Stimulated activated CD8-positive, alpha-beta memory T cell treated with anti-CD3 and anti-CD28 coated beads, Interleukin-7, amount 100 ng/mL, for 48 hours (primary cell): Measurements from ENCODE around the gene KLF13.

ENCODE experiments used
- DNase-seq, 2 donors: peaks; one replicate each; pipeline ENCODE4 v3.0.0-alpha.2; 2020; ENCODE audit warnings: low read depth in 1 of 2; ENCODE audit errors: extremely low read depth in 1 of 2

The KLF13 gene

GRCh38 chr15:31298707-31299172 lies 27.9 kb upstream of the KLF13 start:
- DNase-seq: no peak

GRCh38 chr15:31300208-31300661 lies 26.4 kb upstream of the KLF13 start:
- DNase-seq: no peak

- DNase-seq: no peak
Measured at GRCh38 chr15:31300981-31301672, 25.5 kb upstream of the KLF13 start.

GRCh38 chr15:31301673-31301990 lies 25.0 kb upstream of the KLF13 start:
- no peak for DNase-seq

- no peak for DNase-seq
Measured at GRCh38 chr15:31302029-31302657, 24.5 kb upstream of the KLF13 start.

- no peak for DNase-seq
Measured at GRCh38 chr15:31302778-31303725, 23.6 kb upstream of the KLF13 start.

GRCh38 chr15:31303726-31304648 lies 22.6 kb upstream of the KLF13 start:
- DNase-seq: no peak

GRCh38 chr15:31304751-31305365 lies 21.8 kb upstream of the KLF13 start:
- no peak for DNase-seq

GRCh38 chr15:31305375-31305774 lies 21.3 kb upstream of the KLF13 start:
- DNase-seq: no peak

GRCh38 chr15:31305796-31306425 lies 20.7 kb upstream of the KLF13 start:
- no peak for DNase-seq

GRCh38 chr15:31306426-31307269 lies 20.0 kb upstream of the KLF13 start:
- DNase-seq: no peak

GRCh38 chr15:31307270-31308184 lies 19.1 kb upstream of the KLF13 start:
- DNase-seq: no peak

GRCh38 chr15:31308185-31308639 lies 18.4 kb upstream of the KLF13 start:
- DNase-seq: no peak

GRCh38 chr15:31309893-31310606 lies 16.6 kb upstream of the KLF13 start:
- DNase-seq: no peak

- DNase-seq: no peak
Measured at GRCh38 chr15:31311735-31312619, 14.7 kb upstream of the KLF13 start.

GRCh38 chr15:31313223-31313622 lies 13.4 kb upstream of the KLF13 start:
- no peak for DNase-seq
